K562 treated with DMSO at 1 percent for 48 hours (cell line): Measurements from ENCODE around the gene HNRNPA1. TPM values are rescaled to one million over a fixed set of nuclear protein-coding genes. Genes with fewer than 3 reads are reported as not detected.

Source experiments
- total RNA-seq: library from RNA; unstranded; fragments of 300-600 nt; gene quantifications from 2 replicates; pipeline ENCODE4 v1.2.3, GENCODE V29; 2022; ENCODE audit warnings: low replicate concordance; ENCODE audit errors: extremely low read depth

Gene HNRNPA1
- 1,167 and 1,932 TPM in 2 replicates for total RNA-seq

GRCh38 chr12:54280468-54281260, at the start of gene HNRNPA1:
Gene HNRNPA1, plus strand, starts transcription at chr12:54280726. Its CDS starts 82 bp downstream, at chr12:54280808.

GRCh38 chr12:54279632-54280467, 676 bp upstream of the HNRNPA1 start, which contains the start of gene CBX5:
Gene CBX5, minus strand, starts transcription at chr12:54280122. Its CDS starts 22,472 bp downstream, at chr12:54257650.

GRCh38 chr12:54300732-54301427, 20.4 kb downstream of the HNRNPA1 start, which contains the start of gene NFE2:
Gene NFE2, minus strand, starts transcription at chr12:54301015. Its CDS starts 5,767 bp downstream, at chr12:54295248.

GRCh38 chr12:54324617-54325441, 44.3 kb downstream of the HNRNPA1 start, which contains the start of gene COPZ1:
Gene COPZ1, plus strand, starts transcription at chr12:54325131. Its CDS starts 33 bp downstream, at chr12:54325164.

Other genes starting within 250 kb of the HNRNPA1 start
- not detected in 2 replicates for gene HOXC5, start 247.7 kb upstream of the HNRNPA1 start, total RNA-seq
- gene HOXC4, start 226.9 kb upstream of the HNRNPA1 start, total RNA-seq = not detected in 2 replicates
- not detected in 2 replicates for gene SMUG1, start 91.7 kb upstream of the HNRNPA1 start, total RNA-seq
- not detected in 2 replicates for gene CBX5, start 604 bp upstream of the HNRNPA1 start, total RNA-seq
- gene NFE2, start 20.3 kb downstream of the HNRNPA1 start, total RNA-seq = not detected in 2 replicates
- gene COPZ1, start 44.4 kb downstream of the HNRNPA1 start, total RNA-seq = not detected in 2 replicates
- not detected in 2 replicates for gene GPR84, start 83.8 kb downstream of the HNRNPA1 start, total RNA-seq
- gene ZNF385A, start 104.0 kb downstream of the HNRNPA1 start, total RNA-seq = not detected in 2 replicates
- gene ITGA5, start 138.5 kb downstream of the HNRNPA1 start, total RNA-seq = not detected in 2 replicates
- gene GTSF1, start 192.9 kb downstream of the HNRNPA1 start, total RNA-seq = not detected in 2 replicates
- gene NCKAP1L, start 217.0 kb downstream of the HNRNPA1 start, total RNA-seq = not detected in 2 replicates